Left ventricle myocardium inferior (tissue), 1 donor: ENCODE results near the gene NPC1. TPM values are rescaled to one million over a fixed set of nuclear protein-coding genes. Genes with fewer than 3 reads are reported as not detected.

ENCODE experiments used
- DNase-seq: peaks from one replicate; pipeline ENCODE4 v3.0.0-alpha.2; 2020
- H3K27ac ChIP-seq: fragments of 200-600 bp; replicated peaks from 2 replicates; pipeline ENCODE4 v1.8.0; 2021
- H3K27me3 ChIP-seq: fragments of 200-600 bp; 2 replicates; pipeline ENCODE4 v1.8.0; 2021; ENCODE audit warnings: low read depth
- H3K36me3 ChIP-seq: fragments of 200-600 bp; 2 replicates; pipeline ENCODE4 v1.8.0; 2021
- H3K4me1 ChIP-seq: fragments of 200-600 bp; 2 replicates; pipeline ENCODE4 v1.8.0; 2021
- H3K4me3 ChIP-seq: fragments of 200-600 bp; 2 replicates; pipeline ENCODE4 v1.8.0; 2021; ENCODE audit warnings: mild to moderate bottlenecking, moderate library complexity
- H3K9me3 ChIP-seq: fragments of 200-600 bp; replicated peaks from 2 replicates; pipeline ENCODE4 v1.8.0; 2021
- CTCF ChIP-seq: fragments of 200-600 bp; IDR thresholded peaks from 2 replicates; pipeline ENCODE4 v1.8.0; 2021; ENCODE audit warnings: antibody characterized with exemption, mild to moderate bottlenecking, borderline replicate concordance
- intact Hi-C: fragments of 100-400 bp; cut with micrococcal nuclease; formaldehyde crosslinking; loops from one replicate; pipeline ENCODE4 v1.11.0; 2022
- total RNA-seq: library from RNA; stranded (reverse); fragmentation: NEBNext Ultra II Directional; extraction: Animal tissue kit (Norgen Biotek cat#: 25700); gene quantifications from one replicate; pipeline ENCODE4 v1.2.1, GENCODE V29; 2021
- donor health status: DM: no; HTN: yes; CAD: no; lungs with severe emphysema.

Gene NPC1
- total RNA-seq, 1 donor from 2014 or later, result 10.3 TPM

- Histone ChIP-seq H3K9me3 (no peaks in the 10 kb centered on the region), H3K27me3 (no peaks in the 10 kb centered on the region), H3K27ac (no peak overlapping the region), H3K4me1 (no peaks in the 10 kb centered on the region), H3K36me3 (peaks cover 91% of the 10 kb centered on the region), H3K4me3 (no peak overlapping the region)
- intact Hi-C loops, result no loop called here
- no peak for TF ChIP-seq CTCF
- no peak for DNase-seq
Measured at GRCh38 chr18:23550898-23551297, 35.4 kb downstream of the NPC1 start.

- Histone ChIP-seq H3K4me3 (no peak overlapping the region), H3K9me3 (no peaks in the 10 kb centered on the region), H3K4me1 (no peaks in the 10 kb centered on the region), H3K27me3 (no peaks in the 10 kb centered on the region), H3K27ac (no peak overlapping the region), H3K36me3 (peaks cover 91% of the 10 kb centered on the region)
- no peak for TF ChIP-seq CTCF
- DNase-seq, result no peak
- intact Hi-C loops, result no loop called here
Measured at GRCh38 chr18:23548719-23549118, 37.6 kb downstream of the NPC1 start.

GRCh38 chr18:23548275-23548674 lies 38.0 kb downstream of the NPC1 start:
- intact Hi-C loops, result no loop called here
- peaks cover 91% of the 10 kb centered on the region for H3K36me3 ChIP-seq
- no peak for TF ChIP-seq CTCF
- H3K27ac ChIP-seq, result no peak overlapping the region
- DNase-seq, result no peak
- H3K27me3 ChIP-seq, result no peaks in the 10 kb centered on the region
- no peaks in the 10 kb centered on the region for H3K9me3 ChIP-seq
- H3K4me1 ChIP-seq, result no peaks in the 10 kb centered on the region
- H3K4me3 ChIP-seq, result no peak overlapping the region

- H3K27ac ChIP-seq, result no peak overlapping the region
Measured at GRCh38 chr18:23547846-23548245, 38.5 kb downstream of the NPC1 start.

GRCh38 chr18:23547306-23547705 lies 39.0 kb downstream of the NPC1 start:
- no peak for TF ChIP-seq CTCF
- intact Hi-C loops, result no loop called here
- peaks cover 91% of the 10 kb centered on the region for H3K36me3 ChIP-seq

More at GRCh38 chr18:23547846-23548245, 38.5 kb downstream of the NPC1 start:
- H3K9me3 ChIP-seq, result no peaks in the 10 kb centered on the region
- no peaks in the 10 kb centered on the region for H3K4me1 ChIP-seq
- intact Hi-C loops, result no loop called here
- H3K36me3 ChIP-seq, result peaks cover 91% of the 10 kb centered on the region
- DNase-seq, result no peak
- TF ChIP-seq CTCF, result no peak
- no peak overlapping the region for H3K4me3 ChIP-seq
- no peaks in the 10 kb centered on the region for H3K27me3 ChIP-seq

More at GRCh38 chr18:23547306-23547705, 39.0 kb downstream of the NPC1 start:
- H3K4me1 ChIP-seq, result peaks cover 1% of the 10 kb centered on the region
- H3K9me3 ChIP-seq, result no peaks in the 10 kb centered on the region
- no peaks in the 10 kb centered on the region for H3K27me3 ChIP-seq
- H3K27ac ChIP-seq, result no peak overlapping the region
- DNase-seq, result no peak
- no peak overlapping the region for H3K4me3 ChIP-seq
